Tibial artery (tissue), 4 donors: ENCODE results near the gene SKAP1.

ENCODE experiments used
- DNase-seq, 2 donors: peaks; one replicate each; pipeline ENCODE4 v3.0.0-alpha.2; 2019
- H3K27ac ChIP-seq, 2 donors: fragments of 200-600 bp; sonication (generic) in 1 of 2; 1 replicate in 1 of 2; 2 replicates in 1 of 2; pipeline ENCODE4 v1.5.1; 2018 to 2019; ENCODE audit warnings: mild to moderate bottlenecking in 1 of 2
- H3K27me3 ChIP-seq, 2 donors: fragments of 200-600 bp; sonication (generic) in 1 of 2; one replicate each; pipeline versions ENCODE4 v1.5.1 to v1.6.0; 2016 to 2019
- H3K36me3 ChIP-seq, 3 donors: fragments of 200-600 bp; sonication (generic) in 2 of 3; one replicate each; pipeline ENCODE4 v1.5.1; 2016 to 2019; ENCODE audit warnings: mild to moderate bottlenecking in 2 of 3
- H3K4me1 ChIP-seq, 4 donors: fragments of 200-600 bp; sonication (generic) in 2 of 4; 1 replicate in 3 of 4; 2 replicates in 1 of 4; pipeline ENCODE4 v1.5.1; 2016 to 2019
- H3K4me3 ChIP-seq, 2 donors: fragments of 200-600 bp; sonication (generic) in 1 of 2; 1 replicate in 1 of 2; 2 replicates in 1 of 2; pipeline ENCODE4 v1.5.1; 2018 to 2019; ENCODE audit warnings: mild to moderate bottlenecking in 2 of 2
- H3K9me3 ChIP-seq, 3 donors: fragments of 200-600 bp; sonication (generic) in 1 of 3; one replicate each; pipeline ENCODE4 v1.5.1; 2016 to 2019
- CTCF ChIP-seq, 2 experiments: fragments of 200-600 bp in 1 of 2; fragments of 450-650 bp in 1 of 2; IDR thresholded peaks; one replicate each; pipeline ENCODE4 v1.5.1; 2017 to 2019; ENCODE audit warnings: antibody characterized with exemption in 2 of 2, mild to moderate bottlenecking in 1 of 2, moderate library complexity in 1 of 2
- intact Hi-C: fragments of 100-400 bp; cut with DNase I; formaldehyde crosslinking; loops from one replicate; pipeline ENCODE4 v1.15.0; 2023; ENCODE audit warnings: low total_unique reads

The SKAP1 gene

DNA sequence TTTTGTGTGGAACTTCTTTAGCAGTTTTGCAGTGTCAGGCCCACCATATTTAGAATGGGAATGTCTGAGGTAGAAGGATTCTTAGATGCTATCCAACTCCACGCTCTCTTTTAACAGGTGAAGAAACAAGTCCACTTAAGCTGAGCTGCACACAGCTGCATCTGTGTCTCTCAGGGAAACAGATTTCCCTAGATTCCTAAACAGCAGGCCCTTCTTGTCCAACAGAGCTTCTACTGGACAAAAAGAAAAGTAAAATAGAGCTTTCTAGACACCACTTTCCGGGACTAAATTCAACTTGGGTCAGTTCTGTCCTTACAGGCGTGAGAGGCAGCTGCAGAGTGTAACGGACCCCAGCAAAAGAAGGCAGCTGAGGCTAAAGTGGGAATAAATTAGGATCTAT lies 270.8 kb downstream of the SKAP1 start:
- H3K4me3 ChIP-seq: no peak overlapping the region
- no peaks in the 10 kb centered on the region for H3K9me3 ChIP-seq
- H3K4me1 ChIP-seq: no peaks in the 10 kb centered on the region
- H3K27me3 ChIP-seq: peaks cover 0 to 34% of the 10 kb centered on the region in 2 donors
- TF ChIP-seq CTCF (IDR thresholded peaks at IDR 0.05): no peak
- no peaks in the 10 kb centered on the region for H3K36me3 ChIP-seq
- no peak overlapping the region for H3K27ac ChIP-seq
- intact Hi-C loops: no loop called here
- no peak for DNase-seq

GRCh38 chr17:48155889-48156611 lies 274.0 kb downstream of the SKAP1 start:
- H3K36me3 ChIP-seq: no peaks in the 10 kb centered on the region
- TF ChIP-seq CTCF (IDR thresholded peaks at IDR 0.05): no peak
- no peaks in the 10 kb centered on the region for H3K9me3 ChIP-seq
- H3K27ac ChIP-seq: no peak overlapping the region
- H3K27me3 ChIP-seq: peaks cover 0 to 55% of the 10 kb centered on the region in 2 donors
- DNase-seq: no peak
- no peak overlapping the region for H3K4me3 ChIP-seq
- H3K4me1 ChIP-seq: no peaks in the 10 kb centered on the region
- intact Hi-C loops: no loop called here

DNA sequence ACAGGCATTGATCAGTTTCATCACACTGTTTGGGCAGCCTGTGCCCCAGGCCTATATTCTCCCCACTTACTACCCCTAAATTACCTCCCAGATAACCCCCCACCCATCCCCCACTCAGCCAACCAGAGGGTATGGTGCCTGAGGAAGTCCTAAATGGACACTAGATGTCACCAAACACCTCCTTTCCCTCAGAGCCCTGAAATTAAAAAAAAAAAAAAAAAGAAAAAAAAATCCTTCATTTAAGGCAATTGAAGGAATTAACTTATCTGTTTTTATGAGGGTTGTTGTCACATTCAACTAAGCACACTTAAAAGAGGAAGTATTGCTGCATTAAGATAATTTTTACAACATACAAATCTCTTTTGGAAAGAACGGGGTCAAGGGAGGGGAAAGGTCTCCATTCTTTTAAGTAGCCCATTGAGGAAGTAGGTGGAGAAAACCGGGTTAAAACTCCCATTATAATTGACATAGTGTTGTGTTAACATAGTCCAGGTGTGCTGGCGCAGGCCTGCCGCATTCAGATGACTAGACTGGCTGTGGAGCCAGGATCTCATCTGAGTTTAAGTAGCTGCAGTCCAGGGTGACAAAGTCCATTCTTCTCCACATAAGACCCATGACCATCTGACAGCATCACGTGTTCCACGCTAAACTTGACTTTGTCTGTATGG lies 276.2 kb downstream of the SKAP1 start:
- peaks cover 0 to 68% of the 10 kb centered on the region in 2 donors for H3K27me3 ChIP-seq

GRCh38 chr17:48152289-48152688 lies 277.7 kb downstream of the SKAP1 start:
- Histone ChIP-seq H3K4me3 (no peak overlapping the region), H3K27ac (no peak overlapping the region), H3K9me3 (no peaks in the 10 kb centered on the region), H3K27me3 (peaks cover 0 to 79% of the 10 kb centered on the region in 2 donors), H3K4me1 (no peaks in the 10 kb centered on the region), H3K36me3 (no peaks in the 10 kb centered on the region)
- DNase-seq: no peak
- intact Hi-C loops: no loop called here
- TF ChIP-seq CTCF (IDR thresholded peaks at IDR 0.05): no peak

More for the DNA sequence above, 276.2 kb downstream of the SKAP1 start:
- H3K36me3 ChIP-seq: no peaks in the 10 kb centered on the region
- H3K4me1 ChIP-seq: no peaks in the 10 kb centered on the region
- no peak for DNase-seq
- TF ChIP-seq CTCF (IDR thresholded peaks at IDR 0.05): peak in 1 of 2 experiments; percentile 7
- H3K4me3 ChIP-seq: no peak overlapping the region
- no peaks in the 10 kb centered on the region for H3K9me3 ChIP-seq
- no peak overlapping the region for H3K27ac ChIP-seq
- intact Hi-C loops: no loop called here

DNA sequence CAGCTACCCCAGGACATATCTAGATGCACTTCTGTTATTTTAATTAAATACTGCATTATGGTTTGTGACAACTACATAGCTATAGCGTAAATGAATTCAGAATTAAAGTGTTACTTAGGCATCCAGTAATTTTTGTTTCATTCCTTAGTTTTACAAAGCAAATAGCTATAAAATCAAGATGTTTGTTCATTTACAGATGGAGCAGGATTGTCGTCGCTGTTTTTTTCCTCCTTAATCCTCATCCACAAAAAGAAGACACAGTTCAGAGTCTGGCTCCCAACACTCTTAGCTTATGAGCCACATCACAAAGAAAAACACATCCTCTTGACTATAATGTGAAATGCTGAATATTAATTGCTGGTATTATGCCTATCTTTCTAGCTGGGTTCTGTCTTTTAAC lies 278.8 kb downstream of the SKAP1 start:
- Histone ChIP-seq H3K36me3 (no peaks in the 10 kb centered on the region), H3K27me3 (peaks cover 0 to 69% of the 10 kb centered on the region in 2 donors), H3K9me3 (no peaks in the 10 kb centered on the region), H3K4me1 (no peaks in the 10 kb centered on the region), H3K27ac (no peak overlapping the region), H3K4me3 (no peak overlapping the region)
- no peak for TF ChIP-seq CTCF (IDR thresholded peaks at IDR 0.05)
- DNase-seq: no peak
- intact Hi-C loops: no loop called here
